GM18868 (cell line): ENCODE measurements around the gene SRSF3.
A peak's percentile ranks its signal among the peaks of the same experiment; 100 is the strongest.
"Not testable (repeated sequence)": the region's sequence is repeated elsewhere in the genome, so short reads cannot be mapped to it uniquely, and the experiment has no call there.

Source experiments
- ATAC-seq: cut with Tn5 transposase; IDR thresholded peaks from one replicate; pipeline ENCODE4 v1.9.1; 2021; ENCODE audit warnings: mild to moderate bottlenecking, moderate library complexity; ENCODE audit not compliant: unreplicated experiment

SRSF3 gene

GRCh38 chr6:36642913-36643817 is 49.0 kb downstream of the SRSF3 start:
- ATAC-seq, result no peak

GRCh38 chr6:36643977-36644376 is 49.8 kb downstream of the SRSF3 start:
- no peak for ATAC-seq

- no peak for ATAC-seq
Observed at GRCh38 chr6:36649086-36649485, 54.9 kb downstream of the SRSF3 start.

GRCh38 chr6:36649701-36650484 is 55.7 kb downstream of the SRSF3 start:
- ATAC-seq, result no peak

DNA sequence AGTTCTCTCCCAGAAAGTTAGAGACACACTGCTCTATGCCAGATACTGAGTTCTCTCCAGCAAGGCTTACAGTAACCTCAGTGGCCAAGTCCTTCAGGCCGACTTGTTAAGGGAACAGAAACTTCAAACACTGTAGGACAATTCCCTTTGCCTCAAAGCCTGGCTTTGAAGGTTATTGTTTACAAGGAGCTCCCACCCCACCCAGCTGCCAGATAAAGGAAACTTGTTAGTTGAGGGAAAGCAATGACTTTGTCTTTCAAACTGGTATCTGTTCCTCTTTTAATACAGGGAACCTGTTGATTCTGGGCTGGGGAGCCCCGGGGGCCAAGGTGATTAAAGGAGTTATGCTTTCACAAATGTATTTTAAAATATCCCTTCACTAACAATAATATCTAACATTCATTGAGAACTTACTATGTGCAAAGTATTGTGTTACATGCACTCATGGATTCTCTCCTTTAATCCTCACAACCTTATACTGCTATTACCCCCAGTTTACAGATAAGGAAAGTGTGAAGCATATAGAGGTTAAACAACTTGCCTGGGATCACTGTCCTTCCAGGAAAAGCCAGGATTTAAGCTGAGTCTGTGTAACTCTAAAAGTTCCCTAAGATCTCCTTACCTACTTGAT is 56.8 kb downstream of the SRSF3 start:
- peak; percentile 76 for ATAC-seq

DNA sequence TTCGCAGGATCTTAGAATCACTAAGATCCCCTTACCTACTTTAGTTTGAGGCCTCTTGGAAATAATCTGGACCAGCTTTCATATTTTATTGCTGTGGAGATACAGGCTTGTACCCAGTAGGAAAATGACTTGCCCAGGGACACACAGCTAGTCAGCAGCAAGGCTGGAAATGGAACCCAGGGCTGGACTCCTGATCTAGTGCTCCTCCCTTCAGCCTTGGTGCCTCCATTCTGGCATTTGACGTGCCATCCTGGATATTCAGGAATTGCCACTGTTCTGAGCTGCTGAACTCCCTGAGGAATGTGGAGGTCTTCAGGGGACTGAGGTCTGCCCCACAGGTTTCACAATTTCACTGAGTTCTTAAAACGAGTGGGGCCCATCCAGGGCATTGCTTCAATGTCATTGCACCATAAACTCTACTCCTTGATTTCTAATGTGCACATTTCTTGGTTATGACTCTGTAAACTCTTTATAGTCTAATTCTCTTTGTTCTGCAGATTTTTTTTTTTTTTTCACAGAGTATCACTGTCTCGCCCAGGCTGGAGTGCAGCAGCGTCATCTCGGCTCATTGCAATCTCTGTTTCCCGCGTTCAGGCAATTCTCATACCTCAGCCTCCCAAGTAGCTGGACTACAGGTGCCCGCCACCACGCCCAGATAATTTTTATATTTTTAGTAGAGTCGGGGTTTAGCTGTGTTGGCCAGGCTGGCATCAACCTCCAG is 57.7 kb downstream of the SRSF3 start:
- ATAC-seq, result no peak

DNA sequence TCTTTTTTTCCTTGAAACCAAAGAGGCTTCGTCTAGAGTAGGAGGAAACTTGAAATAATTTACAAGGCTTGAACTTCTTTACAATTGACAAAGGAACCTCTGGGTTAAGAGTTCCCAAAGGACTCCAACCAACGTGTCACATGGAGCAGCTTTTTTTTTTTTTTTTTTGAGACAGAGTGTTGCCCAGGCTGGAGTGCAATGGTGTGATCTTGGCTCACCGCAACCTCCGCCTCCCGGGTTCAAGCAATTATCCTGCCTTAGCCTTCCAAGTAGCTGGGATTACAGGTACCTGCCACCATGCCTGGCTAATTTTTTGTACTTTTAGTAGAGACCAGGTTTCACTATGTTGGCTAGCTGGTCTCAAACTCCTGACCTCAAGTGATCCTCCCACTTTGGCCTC is 60.3 kb downstream of the SRSF3 start:
- ATAC-seq, result not testable (repeated sequence)
